CD14-positive monocyte (primary cell): ENCODE results near the gene STAMBPL1. TPM values are rescaled to one million over a fixed set of nuclear protein-coding genes. Genes with fewer than 3 reads are reported as not detected.

Source experiments
- DNase-seq, 3 donors: peaks; one replicate each; pipeline ENCODE4 v3.0.0-alpha.2; 2011 to 2022
- H2AFZ ChIP-seq: 2 replicates; pipeline ENCODE4 v1.6.0; 2012; ENCODE audit warnings: mild to moderate bottlenecking, low read depth, low read length, inconsistent platforms; ENCODE audit not compliant: insufficient read depth, poor library complexity, severe bottlenecking
- H3K27ac ChIP-seq, 2 donors: 1 replicate in 1 of 2; 2 replicates in 1 of 2; pipeline ENCODE4 v1.5.1; 2012 to 2013; ENCODE audit warnings: low read length in 2 of 2, control low read depth in 1 of 2, inconsistent platforms in 1 of 2, low read depth in 1 of 2, mild to moderate bottlenecking in 1 of 2
- H3K27me3 ChIP-seq, 2 donors: one replicate each; pipeline versions ENCODE4 v1.6.0 to v1.6.1; 2011 to 2013; ENCODE audit warnings: low read length in 2 of 2; ENCODE audit not compliant: control insufficient read depth in 2 of 2, insufficient read depth in 2 of 2
- H3K36me3 ChIP-seq, 2 donors: replicated peaks in 1 of 2; 1 replicate in 1 of 2; 2 replicates in 1 of 2; pipeline versions ENCODE4 v1.5.1 to v1.6.1; 2012 to 2013; ENCODE audit warnings: low read length in 2 of 2, control low read depth in 1 of 2, inconsistent platforms in 1 of 2, mild to moderate bottlenecking in 1 of 2; ENCODE audit not compliant: insufficient read depth in 2 of 2, control insufficient read depth in 1 of 2
- H3K4me1 ChIP-seq, 2 donors: 1 replicate in 1 of 2; 2 replicates in 1 of 2; pipeline versions ENCODE4 v1.5.1 to v1.6.1; 2012 to 2013; ENCODE audit warnings: low read length in 2 of 2, control low read depth in 1 of 2, inconsistent platforms in 1 of 2, mild to moderate bottlenecking in 1 of 2, moderate library complexity in 1 of 2; ENCODE audit not compliant: insufficient read depth in 2 of 2, control insufficient read depth in 1 of 2
- H3K4me2 ChIP-seq: replicated peaks from 2 replicates; pipeline ENCODE3; 2012; ENCODE audit warnings: low read length, moderate library complexity, mild to moderate bottlenecking; ENCODE audit not compliant: poor library complexity, severe bottlenecking; ENCODE audit errors: extremely low read depth
- H3K4me3 ChIP-seq, 3 experiments: fragments of 200-600 bp in 1 of 3; sonication (generic) in 1 of 3; replicated peaks in 1 of 3; 1 replicate in 2 of 3; 2 replicates in 1 of 3; pipeline ENCODE4 v1.5.1; 2011 to 2013; ENCODE audit warnings: low read length in 3 of 3, mild to moderate bottlenecking in 3 of 3, control low read depth in 2 of 3, low read depth in 2 of 3, inconsistent platforms in 1 of 3, moderate library complexity in 1 of 3
- H3K79me2 ChIP-seq: 2 replicates; pipeline ENCODE4 v1.6.0; 2012; ENCODE audit warnings: mild to moderate bottlenecking, control low read depth, inconsistent platforms, low read length, moderate library complexity; ENCODE audit not compliant: insufficient read depth
- H3K9ac ChIP-seq: 2 replicates; pipeline ENCODE4 v1.6.0; 2017; ENCODE audit warnings: low read length, mild to moderate bottlenecking; ENCODE audit not compliant: insufficient read depth, poor library complexity, severe bottlenecking
- H3K9me3 ChIP-seq, 2 donors: replicated peaks in 1 of 2; 1 replicate in 1 of 2; 2 replicates in 1 of 2; pipeline versions ENCODE4 v1.5.1 to v1.6.1; 2012 to 2013; ENCODE audit warnings: low read length in 2 of 2, control low read depth in 1 of 2; ENCODE audit not compliant: control insufficient read depth in 1 of 2, insufficient read depth in 1 of 2
- H4K20me1 ChIP-seq: 2 replicates; pipeline ENCODE4 v1.6.0; 2012; ENCODE audit warnings: mild to moderate bottlenecking, low read length, control low read depth, moderate library complexity; ENCODE audit not compliant: insufficient read depth
- H3K27ac Mint-ChIP-seq, 7 donors: one replicate each; pipeline ENCODE4 v1.8.0; 2020; ENCODE audit warnings: mild to moderate bottlenecking in 7 of 7, mixed read lengths in 7 of 7, moderate library complexity in 6 of 7, inconsistent platforms in 2 of 7
- H3K27me3 Mint-ChIP-seq, 3 donors: one replicate each; pipeline ENCODE4 v1.8.0; 2021 to 2022; ENCODE audit warnings: low read depth in 3 of 3, mild to moderate bottlenecking in 3 of 3, mixed read lengths in 3 of 3, moderate library complexity in 3 of 3, inconsistent platforms in 1 of 3
- H3K36me3 Mint-ChIP-seq, 2 donors: one replicate each; pipeline ENCODE4 v1.8.0; 2020; ENCODE audit warnings: mixed read lengths in 2 of 2, inconsistent platforms in 1 of 2, mild to moderate bottlenecking in 1 of 2
- H3K4me1 Mint-ChIP-seq: one replicate; pipeline ENCODE4 v1.8.0; 2020; ENCODE audit warnings: mild to moderate bottlenecking, mixed read lengths
- H3K4me3 Mint-ChIP-seq, 2 donors: one replicate each; pipeline ENCODE4 v1.8.0; 2020; ENCODE audit warnings: mild to moderate bottlenecking in 2 of 2, mixed read lengths in 2 of 2, moderate library complexity in 1 of 2
- H3K9me3 Mint-ChIP-seq, 7 donors: one replicate each; pipeline ENCODE4 v1.8.0; 2020 to 2022; ENCODE audit warnings: mixed read lengths in 7 of 7, mild to moderate bottlenecking in 6 of 7, moderate library complexity in 6 of 7, inconsistent platforms in 2 of 7
- WGBS: methylation state at CpG from one replicate; pipeline ENCODE4 v1.1.5; 2013; ENCODE audit warnings: missing lambda C conversion rate; ENCODE audit not compliant: insufficient coverage; 5-methylcytosine and 5-hydroxymethylcytosine counted together
- intact Hi-C, 2 donors: fragments of 100-400 bp; cut with micrococcal nuclease; formaldehyde crosslinking; loops; one replicate each; pipeline versions ENCODE4 v1.15.0 to v1.15.1; 2023
- polyA plus RNA-seq, 3 donors: library from polyadenylated mRNA; depleted of rRNA in 1 of 3; unstranded in 2 of 3; stranded (reverse) in 1 of 3; fragments of 300-500 nt in 2 of 3; fragments of >200 nt in 1 of 3; fragmentation: Illumina TruSeq in 2 of 3; gene quantifications; 1 replicate in 2 of 3; 2 replicates in 1 of 3; pipeline ENCODE4 v1.2.3, GENCODE V29; 2012 to 2021
- TF ChIP-seq, protein P1 (sequence below): fragments of 200-600 bp; IDR thresholded peaks from one replicate; pipeline ENCODE4 v1.8.0; 2022; ENCODE audit warnings: antibody characterized with exemption, mild to moderate bottlenecking

The STAMBPL1 gene
- polyA plus RNA-seq, 3 donors = 0.07 to 1.5 (median 0.10) TPM

DNA sequence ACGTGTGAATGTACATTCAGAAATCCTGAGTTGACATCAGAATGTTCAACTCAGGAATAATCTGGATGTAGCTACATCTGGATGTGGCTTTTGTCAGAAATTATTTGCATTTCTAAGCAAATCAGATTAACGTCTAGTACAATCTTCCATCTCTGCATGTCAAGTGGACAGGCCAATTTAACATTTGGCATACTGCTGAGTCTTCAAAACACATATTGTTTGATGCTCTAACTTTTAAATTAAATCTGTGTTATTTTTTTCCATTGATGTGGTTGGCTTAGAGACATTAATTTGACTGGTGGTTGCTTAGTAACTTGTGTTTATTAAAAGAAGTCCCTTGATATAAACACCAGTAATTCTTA is 3.4 kb downstream of the STAMBPL1 start:
- H3K9me3 ChIP-seq = no peaks in the 10 kb centered on the region
- peaks cover 18 to 21% of the 10 kb centered on the region in 2 donors for H3K4me1 ChIP-seq
- Mint-ChIP-seq H3K9me3 (no peaks in the 10 kb centered on the region), H3K36me3 (peaks cover 0 to 3% of the 10 kb centered on the region in 2 donors), H3K27ac (no peak overlapping the region), H3K27me3 (no peaks in the 10 kb centered on the region), H3K4me1 (peaks cover 26% of the 10 kb centered on the region), H3K4me3 (no peak overlapping the region)
- no peak overlapping the region for H3K9ac ChIP-seq
- H3K27me3 ChIP-seq = no peaks in the 10 kb centered on the region
- H3K4me2 ChIP-seq = no peak overlapping the region
- DNase-seq = no peak
- H2AFZ ChIP-seq = no peak overlapping the region
- no CpG with 5 or more reads among the region's 2 CpGs for WGBS
- no peaks in the 10 kb centered on the region for H3K36me3 ChIP-seq
- H3K79me2 ChIP-seq = peaks cover 6% of the 10 kb centered on the region
- no peak overlapping the region for H3K27ac ChIP-seq
- H3K4me3 ChIP-seq = no peak overlapping the region
- intact Hi-C loops = loop anchor here in 1 of 2 donors (5.0 kb wide), 1 partner anchor 46 kb away; no protein-coding TSS in a partner anchor
- TF ChIP-seq, protein P1, sequence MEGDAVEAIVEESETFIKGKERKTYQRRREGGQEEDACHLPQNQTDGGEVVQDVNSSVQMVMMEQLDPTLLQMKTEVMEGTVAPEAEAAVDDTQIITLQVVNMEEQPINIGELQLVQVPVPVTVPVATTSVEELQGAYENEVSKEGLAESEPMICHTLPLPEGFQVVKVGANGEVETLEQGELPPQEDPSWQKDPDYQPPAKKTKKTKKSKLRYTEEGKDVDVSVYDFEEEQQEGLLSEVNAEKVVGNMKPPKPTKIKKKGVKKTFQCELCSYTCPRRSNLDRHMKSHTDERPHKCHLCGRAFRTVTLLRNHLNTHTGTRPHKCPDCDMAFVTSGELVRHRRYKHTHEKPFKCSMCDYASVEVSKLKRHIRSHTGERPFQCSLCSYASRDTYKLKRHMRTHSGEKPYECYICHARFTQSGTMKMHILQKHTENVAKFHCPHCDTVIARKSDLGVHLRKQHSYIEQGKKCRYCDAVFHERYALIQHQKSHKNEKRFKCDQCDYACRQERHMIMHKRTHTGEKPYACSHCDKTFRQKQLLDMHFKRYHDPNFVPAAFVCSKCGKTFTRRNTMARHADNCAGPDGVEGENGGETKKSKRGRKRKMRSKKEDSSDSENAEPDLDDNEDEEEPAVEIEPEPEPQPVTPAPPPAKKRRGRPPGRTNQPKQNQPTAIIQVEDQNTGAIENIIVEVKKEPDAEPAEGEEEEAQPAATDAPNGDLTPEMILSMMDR = no peak
- H4K20me1 ChIP-seq = no peaks in the 10 kb centered on the region

DNA sequence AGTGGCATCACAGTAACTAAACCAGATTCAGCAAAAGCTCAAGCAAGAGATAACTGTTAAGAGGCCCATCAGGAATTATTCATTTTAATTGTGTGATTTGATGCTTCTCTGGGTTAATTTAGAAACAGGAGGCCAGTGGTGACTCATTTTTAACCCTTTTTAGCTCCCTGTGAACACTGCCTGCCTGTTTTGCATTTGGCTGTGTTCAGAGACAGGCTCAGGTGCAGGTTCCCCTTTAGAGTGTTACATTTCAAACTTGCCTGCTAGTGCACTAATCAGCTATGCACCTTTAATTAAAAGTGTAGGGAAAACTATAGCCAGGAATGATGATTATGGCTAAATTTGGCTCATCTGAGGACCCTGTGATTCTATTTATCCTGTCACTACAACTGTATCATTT is 6.5 kb downstream of the STAMBPL1 start:
- Histone ChIP-seq H3K4me1 (peaks cover under 1 to 3% of the 10 kb centered on the region in 2 donors), H3K4me2 (no peak overlapping the region), H3K79me2 (peaks cover 6% of the 10 kb centered on the region), H3K4me3 (no peak overlapping the region), H3K27ac (no peak overlapping the region), H3K9ac (no peak overlapping the region), H4K20me1 (no peaks in the 10 kb centered on the region), H3K36me3 (no peaks in the 10 kb centered on the region), H3K27me3 (no peaks in the 10 kb centered on the region), H2AFZ (no peak overlapping the region), H3K9me3 (no peaks in the 10 kb centered on the region)
- TF ChIP-seq, protein P1 = no peak
- DNase-seq = no peak
- no peaks in the 10 kb centered on the region for H3K27me3 Mint-ChIP-seq
- peaks cover 17% of the 10 kb centered on the region for H3K4me1 Mint-ChIP-seq
- intact Hi-C loops = no loop called here
- H3K9me3 Mint-ChIP-seq = no peaks in the 10 kb centered on the region
- no peak overlapping the region for H3K27ac Mint-ChIP-seq
- peaks cover 0 to 3% of the 10 kb centered on the region in 2 donors for H3K36me3 Mint-ChIP-seq
- H3K4me3 Mint-ChIP-seq = no peak overlapping the region
